Peyer's patch (tissue), 4 donors: ENCODE measurements around the gene FXN. TPM values are rescaled to one million over a fixed set of nuclear protein-coding genes. Genes with fewer than 3 reads are reported as not detected.

Source experiments
- DNase-seq, 3 donors: peaks; one replicate each; pipeline ENCODE4 v3.0.0-alpha.2; 2017 to 2019
- H3K27ac ChIP-seq, 4 donors: fragments of 200-600 bp; sonication (generic); one replicate each; pipeline ENCODE4 v1.5.1; 2016 to 2019
- H3K27me3 ChIP-seq, 2 donors: fragments of 200-600 bp; sonication (generic); one replicate each; pipeline ENCODE4 v1.5.1; 2019
- H3K36me3 ChIP-seq, 3 donors: fragments of 200-600 bp; sonication (generic); one replicate each; pipeline ENCODE4 v1.5.1; 2016 to 2019
- H3K4me1 ChIP-seq, 4 donors: fragments of 200-600 bp; sonication (generic); one replicate each; pipeline ENCODE4 v1.5.1; 2016 to 2019
- H3K4me3 ChIP-seq, 4 donors: fragments of 200-600 bp; sonication (generic); 1 replicate in 3 of 4; 2 replicates in 1 of 4; pipeline ENCODE4 v1.5.1; 2016 to 2019; ENCODE audit warnings: mild to moderate bottlenecking in 1 of 4
- H3K9me3 ChIP-seq, 4 donors: fragments of 200-600 bp; sonication (generic); one replicate each; pipeline ENCODE4 v1.5.1; 2016 to 2019; ENCODE audit warnings: mild to moderate bottlenecking in 1 of 4
- CTCF ChIP-seq, 6 experiments: fragments of 450-650 bp in 4 of 6; fragments of 200-600 bp in 2 of 6; sonication (generic) in 1 of 6; IDR thresholded peaks; one replicate each; pipeline ENCODE4 v1.5.1; 2017 to 2019; ENCODE audit warnings: antibody characterized with exemption in 6 of 6, mild to moderate bottlenecking in 3 of 6, moderate library complexity in 1 of 6
- POLR2A ChIP-seq, 2 donors: fragments of 450-650 bp; IDR thresholded peaks; one replicate each; pipeline ENCODE4 v1.5.1; 2017; ENCODE audit warnings: antibody characterized with exemption in 2 of 2, mild to moderate bottlenecking in 2 of 2, moderate library complexity in 2 of 2
- total RNA-seq, 4 donors: library from RNA; depleted of rRNA; stranded (reverse); fragments of >200 nt; gene quantifications; one replicate each; pipeline ENCODE4 v1.1.0, GENCODE V29; 2016

The FXN gene
- total RNA-seq, 4 donors from 2014 or later, result 1.7 to 4.2 (median 2.7) TPM

GRCh38 chr9:69036309-69036708 is 757 bp downstream of the FXN start:
- Histone ChIP-seq H3K36me3 (no peaks in the 10 kb centered on the region), H3K9me3 (no peaks in the 10 kb centered on the region), H3K4me3 (peak overlapping the region; percentile 65 to 92 (median 72)), H3K4me1 (peaks cover 0 to 8% (median 2%) of the 10 kb centered on the region in 4 donors), H3K27me3 (no peaks in the 10 kb centered on the region), H3K27ac (peak overlapping the region; percentile 66 to 90 (median 84))
- TF ChIP-seq POLR2A (IDR thresholded peaks at IDR 0.05) (no peak), CTCF (IDR thresholded peaks at IDR 0.05) (no peak)
- no peak for DNase-seq

GRCh38 chr9:69036799-69037198 is 1.2 kb downstream of the FXN start:
- Histone ChIP-seq H3K9me3 (no peaks in the 10 kb centered on the region), H3K36me3 (no peaks in the 10 kb centered on the region), H3K4me3 (peak overlapping the region in 3 of 4 donors; percentile 65 to 92 (median 67)), H3K4me1 (peaks cover 0 to 8% (median 2%) of the 10 kb centered on the region in 4 donors), H3K27ac (peak overlapping the region; percentile 13 to 90 (median 74)), H3K27me3 (no peaks in the 10 kb centered on the region)
- no peak for TF ChIP-seq POLR2A (IDR thresholded peaks at IDR 0.05)
- TF ChIP-seq CTCF (IDR thresholded peaks at IDR 0.05), result no peak
- no peak for DNase-seq

- Histone ChIP-seq H3K4me3 (no peak overlapping the region), H3K36me3 (no peaks in the 10 kb centered on the region), H3K9me3 (no peaks in the 10 kb centered on the region), H3K27ac (no peak overlapping the region), H3K4me1 (peaks cover 0 to 4% (median under 1%) of the 10 kb centered on the region in 4 donors), H3K27me3 (no peaks in the 10 kb centered on the region)
- TF ChIP-seq POLR2A (IDR thresholded peaks at IDR 0.05), result no peak
- TF ChIP-seq CTCF (IDR thresholded peaks at IDR 0.05), result no peak
- DNase-seq, result no peak
These were observed 5.1 kb downstream of the FXN start for GRCh38 chr9:69040646-69041045.

GRCh38 chr9:69044240-69045219 is 9.0 kb downstream of the FXN start:
- no peaks in the 10 kb centered on the region for H3K9me3 ChIP-seq
- no peaks in the 10 kb centered on the region for H3K4me1 ChIP-seq
- peaks cover 0 to 16% (median 0%) of the 10 kb centered on the region in 3 donors for H3K36me3 ChIP-seq
- H3K4me3 ChIP-seq, result no peak overlapping the region
- DNase-seq, result no peak
- H3K27ac ChIP-seq, result no peak overlapping the region
- TF ChIP-seq CTCF (IDR thresholded peaks at IDR 0.05) (no peak), POLR2A (IDR thresholded peaks at IDR 0.05) (no peak)
- H3K27me3 ChIP-seq, result no peaks in the 10 kb centered on the region

GRCh38 chr9:69045821-69046220 is 10.3 kb downstream of the FXN start:
- peaks cover 0 to 16% (median 0%) of the 10 kb centered on the region in 3 donors for H3K36me3 ChIP-seq
- no peak for TF ChIP-seq CTCF (IDR thresholded peaks at IDR 0.05)
- no peak for TF ChIP-seq POLR2A (IDR thresholded peaks at IDR 0.05)
- H3K4me3 ChIP-seq, result no peak overlapping the region
- no peak for DNase-seq
- H3K9me3 ChIP-seq, result no peaks in the 10 kb centered on the region
- no peak overlapping the region for H3K27ac ChIP-seq
- H3K27me3 ChIP-seq, result no peaks in the 10 kb centered on the region
- H3K4me1 ChIP-seq, result no peaks in the 10 kb centered on the region
